Testis (tissue), 2 donors: ENCODE measurements around the gene SLC6A12.

Experiments used
- CTCF ChIP-seq, 3 experiments: fragments of 450-650 bp in 2 of 3; fragments of 200-600 bp in 1 of 3; sonication (generic) in 1 of 3; IDR thresholded peaks; one replicate each; pipeline ENCODE4 v1.5.1; 2016 to 2019; ENCODE audit warnings: antibody characterized with exemption in 3 of 3, mild to moderate bottlenecking in 2 of 3, moderate library complexity in 1 of 3
- POLR2A ChIP-seq: fragments of 450-650 bp; IDR thresholded peaks from one replicate; pipeline ENCODE4 v1.6.1; 2017; ENCODE audit warnings: antibody characterized with exemption, mild to moderate bottlenecking, moderate library complexity

GRCh38 chr12:227923-228845 lies 14.2 kb upstream of the SLC6A12 start:
- TF ChIP-seq CTCF (IDR thresholded peaks at IDR 0.05) (no peak), POLR2A (no peak)
